ENCODE results near the gene CD274.

CD274 gene

GRCh38 chr9:5435912-5436311, 14.4 kb upstream of the CD274 start:
- DNase-seq (ENCODE audit: low read depth, low spot score) = no peak
- 0 out of 2 replicates have a peak, but pooled peaks cover 6% of the 10 kb centered on the region for H3K36me3 ChIP-seq (ENCODE audit: insufficient read depth, low read length)
- no peak for TF ChIP-seq EZH2 (IDR thresholded peaks at IDR 0.05)
- no peak for TF ChIP-seq FOXP2 (optimal IDR thresholded peaks at IDR 0.05; ENCODE audit: control extremely low read depth, extremely low read length, insufficient read depth)
- TF ChIP-seq POLR2AphosphoS5 (IDR thresholded peaks at IDR 0.05; ENCODE audit: borderline replicate concordance, low read depth, low read length) = no peak
- H3K27ac ChIP-seq = no peak overlapping the region
- no peak overlapping the region for H3K4me3 ChIP-seq
- H3K9me3 ChIP-seq (ENCODE audit: low read depth, low read length) = no peaks in the 10 kb centered on the region
- H3K9ac ChIP-seq (ENCODE audit: insufficient read length) = no peak overlapping the region

GRCh38 chr9:5436441-5436840, 13.9 kb upstream of the CD274 start:
- TF ChIP-seq FOXP2 (optimal IDR thresholded peaks at IDR 0.05; ENCODE audit: control extremely low read depth, extremely low read length, insufficient read depth) (no peak), EZH2 (IDR thresholded peaks at IDR 0.05) (no peak), POLR2AphosphoS5 (IDR thresholded peaks at IDR 0.05; ENCODE audit: borderline replicate concordance, low read depth, low read length) (no peak)
- Histone ChIP-seq H3K9ac (ENCODE audit: insufficient read length) (no peak overlapping the region), H3K36me3 (ENCODE audit: insufficient read depth, low read length) (0 out of 2 replicates have a peak, but pooled peaks cover 6% of the 10 kb centered on the region), H3K9me3 (ENCODE audit: low read depth, low read length) (no peaks in the 10 kb centered on the region), H3K4me3 (peak overlapping the region; percentile 80), H3K27ac (no peak overlapping the region)
- no peak for DNase-seq (ENCODE audit: low read depth, low spot score)

GRCh38 chr9:5437254-5438216, 12.8 kb upstream of the CD274 start, which contains the start of gene PLGRKT:
PLGRKT (minus strand) TSS chr9:5437925; CDS start chr9:5431977, 5,948 bp downstream.
- peak within 1 kb of the TSS; percentile 83 for H3K9ac ChIP-seq (ENCODE audit: insufficient read length)
- TF ChIP-seq EZH2 (IDR thresholded peaks at IDR 0.05) (no peak), FOXP2 (optimal IDR thresholded peaks at IDR 0.05; ENCODE audit: control extremely low read depth, extremely low read length, insufficient read depth) (no peak), POLR2AphosphoS5 (IDR thresholded peaks at IDR 0.05; ENCODE audit: borderline replicate concordance, low read depth, low read length) (peak; percentile 87)
- 0 out of 2 replicates have a peak, but pooled peaks cover 6% of the 10 kb centered on the region for H3K36me3 ChIP-seq (ENCODE audit: insufficient read depth, low read length)
- peak within 1 kb of the TSS; percentile 61; the same call in 1 of the 2 replicates for H3K27ac ChIP-seq
- H3K4me3 ChIP-seq = peak within 1 kb of the TSS; percentile 80
- H3K9me3 ChIP-seq (ENCODE audit: low read depth, low read length) = no peaks in the 10 kb centered on the region
- DNase-seq (ENCODE audit: low read depth, low spot score) = peak; percentile 59

- peak overlapping the region; percentile 80 for H3K4me3 ChIP-seq
- 0 out of 2 replicates have a peak, but pooled peaks cover 6% of the 10 kb centered on the region for H3K36me3 ChIP-seq (ENCODE audit: insufficient read depth, low read length)
- no peaks in the 10 kb centered on the region for H3K9me3 ChIP-seq (ENCODE audit: low read depth, low read length)
- TF ChIP-seq POLR2AphosphoS5 (IDR thresholded peaks at IDR 0.05; ENCODE audit: borderline replicate concordance, low read depth, low read length) = no peak
- TF ChIP-seq FOXP2 (optimal IDR thresholded peaks at IDR 0.05; ENCODE audit: control extremely low read depth, extremely low read length, insufficient read depth) = no peak
- TF ChIP-seq EZH2 (IDR thresholded peaks at IDR 0.05) = no peak
- H3K27ac ChIP-seq = peak overlapping the region; percentile 61; the same call in 1 of the 2 replicates
- peak overlapping the region; percentile 58 for H3K9ac ChIP-seq (ENCODE audit: insufficient read length)
- no peak for DNase-seq (ENCODE audit: low read depth, low spot score)
Measured at GRCh38 chr9:5438301-5439162, 11.8 kb upstream of the CD274 start.

GRCh38 chr9:5440426-5440825, 9.9 kb upstream of the CD274 start:
- H3K9me3 ChIP-seq (ENCODE audit: low read depth, low read length) = no peaks in the 10 kb centered on the region
- H3K36me3 ChIP-seq (ENCODE audit: insufficient read depth, low read length) = 0 out of 2 replicates have a peak, but pooled peaks cover 5% of the 10 kb centered on the region
- no peak overlapping the region for H3K27ac ChIP-seq
- no peak overlapping the region for H3K4me3 ChIP-seq
- TF ChIP-seq POLR2AphosphoS5 (IDR thresholded peaks at IDR 0.05; ENCODE audit: borderline replicate concordance, low read depth, low read length) = no peak
- no peak for TF ChIP-seq EZH2 (IDR thresholded peaks at IDR 0.05)
- no peak for TF ChIP-seq FOXP2 (optimal IDR thresholded peaks at IDR 0.05; ENCODE audit: control extremely low read depth, extremely low read length, insufficient read depth)
- no peak overlapping the region for H3K9ac ChIP-seq (ENCODE audit: insufficient read length)
- no peak for DNase-seq (ENCODE audit: low read depth, low spot score)

GRCh38 chr9:5441043-5441442, 9.3 kb upstream of the CD274 start:
- Histone ChIP-seq H3K4me3 (no peak overlapping the region), H3K9me3 (ENCODE audit: low read depth, low read length) (no peaks in the 10 kb centered on the region), H3K27ac (no peak overlapping the region), H3K36me3 (ENCODE audit: insufficient read depth, low read length) (0 out of 2 replicates have a peak, but pooled peaks cover under 1% of the 10 kb centered on the region), H3K9ac (ENCODE audit: insufficient read length) (no peak overlapping the region)
- DNase-seq (ENCODE audit: low read depth, low spot score) = no peak
- TF ChIP-seq EZH2 (IDR thresholded peaks at IDR 0.05) (no peak), FOXP2 (optimal IDR thresholded peaks at IDR 0.05; ENCODE audit: control extremely low read depth, extremely low read length, insufficient read depth) (no peak), POLR2AphosphoS5 (IDR thresholded peaks at IDR 0.05; ENCODE audit: borderline replicate concordance, low read depth, low read length) (no peak)

- Histone ChIP-seq H3K27ac (no peak overlapping the region), H3K9ac (ENCODE audit: insufficient read length) (no peak overlapping the region), H3K36me3 (ENCODE audit: insufficient read depth, low read length) (no peaks in the 10 kb centered on the region), H3K4me3 (no peak overlapping the region), H3K9me3 (ENCODE audit: low read depth, low read length) (no peaks in the 10 kb centered on the region)
- TF ChIP-seq POLR2AphosphoS5 (IDR thresholded peaks at IDR 0.05; ENCODE audit: borderline replicate concordance, low read depth, low read length) = no peak
- DNase-seq (ENCODE audit: low read depth, low spot score) = peak; percentile 18
Measured at GRCh38 chr9:5442400-5443011, 7.8 kb upstream of the CD274 start.

Measured in SK-N-MC (cell line).